CD14-positive monocyte (primary cell): ENCODE data around the gene ACVRL1. TPM values are rescaled to one million over a fixed set of nuclear protein-coding genes. Genes with fewer than 3 reads are reported as not detected.
"Not testable (repeated sequence)": the region's sequence is repeated elsewhere in the genome, so short reads cannot be mapped to it uniquely, and the experiment has no call there.

Experiments
- DNase-seq, 3 donors: peaks; one replicate each; pipeline ENCODE4 v3.0.0-alpha.2; 2011 to 2022
- H2AFZ ChIP-seq: 2 replicates; pipeline ENCODE4 v1.6.0; 2012; ENCODE audit warnings: mild to moderate bottlenecking, low read depth, low read length, inconsistent platforms; ENCODE audit not compliant: insufficient read depth, poor library complexity, severe bottlenecking
- H3K27ac ChIP-seq, 2 donors: 1 replicate in 1 of 2; 2 replicates in 1 of 2; pipeline ENCODE4 v1.5.1; 2012 to 2013; ENCODE audit warnings: low read length in 2 of 2, control low read depth in 1 of 2, inconsistent platforms in 1 of 2, low read depth in 1 of 2, mild to moderate bottlenecking in 1 of 2
- H3K27me3 ChIP-seq, 2 donors: one replicate each; pipeline versions ENCODE4 v1.6.0 to v1.6.1; 2011 to 2013; ENCODE audit warnings: low read length in 2 of 2; ENCODE audit not compliant: control insufficient read depth in 2 of 2, insufficient read depth in 2 of 2
- H3K36me3 ChIP-seq, 2 donors: replicated peaks in 1 of 2; 1 replicate in 1 of 2; 2 replicates in 1 of 2; pipeline versions ENCODE4 v1.5.1 to v1.6.1; 2012 to 2013; ENCODE audit warnings: low read length in 2 of 2, control low read depth in 1 of 2, inconsistent platforms in 1 of 2, mild to moderate bottlenecking in 1 of 2; ENCODE audit not compliant: insufficient read depth in 2 of 2, control insufficient read depth in 1 of 2
- H3K4me1 ChIP-seq, 2 donors: 1 replicate in 1 of 2; 2 replicates in 1 of 2; pipeline versions ENCODE4 v1.5.1 to v1.6.1; 2012 to 2013; ENCODE audit warnings: low read length in 2 of 2, control low read depth in 1 of 2, inconsistent platforms in 1 of 2, mild to moderate bottlenecking in 1 of 2, moderate library complexity in 1 of 2; ENCODE audit not compliant: insufficient read depth in 2 of 2, control insufficient read depth in 1 of 2
- H3K4me2 ChIP-seq: replicated peaks from 2 replicates; pipeline ENCODE3; 2012; ENCODE audit warnings: low read length, moderate library complexity, mild to moderate bottlenecking; ENCODE audit not compliant: poor library complexity, severe bottlenecking; ENCODE audit errors: extremely low read depth
- H3K4me3 ChIP-seq, 3 experiments: fragments of 200-600 bp in 1 of 3; sonication (generic) in 1 of 3; replicated peaks in 1 of 3; 1 replicate in 2 of 3; 2 replicates in 1 of 3; pipeline ENCODE4 v1.5.1; 2011 to 2013; ENCODE audit warnings: low read length in 3 of 3, mild to moderate bottlenecking in 3 of 3, control low read depth in 2 of 3, low read depth in 2 of 3, inconsistent platforms in 1 of 3, moderate library complexity in 1 of 3
- H3K79me2 ChIP-seq: 2 replicates; pipeline ENCODE4 v1.6.0; 2012; ENCODE audit warnings: mild to moderate bottlenecking, control low read depth, inconsistent platforms, low read length, moderate library complexity; ENCODE audit not compliant: insufficient read depth
- H3K9ac ChIP-seq: 2 replicates; pipeline ENCODE4 v1.6.0; 2017; ENCODE audit warnings: low read length, mild to moderate bottlenecking; ENCODE audit not compliant: insufficient read depth, poor library complexity, severe bottlenecking
- H3K9me3 ChIP-seq, 2 donors: replicated peaks in 1 of 2; 1 replicate in 1 of 2; 2 replicates in 1 of 2; pipeline versions ENCODE4 v1.5.1 to v1.6.1; 2012 to 2013; ENCODE audit warnings: low read length in 2 of 2, control low read depth in 1 of 2; ENCODE audit not compliant: control insufficient read depth in 1 of 2, insufficient read depth in 1 of 2
- H4K20me1 ChIP-seq: 2 replicates; pipeline ENCODE4 v1.6.0; 2012; ENCODE audit warnings: mild to moderate bottlenecking, low read length, control low read depth, moderate library complexity; ENCODE audit not compliant: insufficient read depth
- H3K27ac Mint-ChIP-seq, 7 donors: one replicate each; pipeline ENCODE4 v1.8.0; 2020; ENCODE audit warnings: mild to moderate bottlenecking in 7 of 7, mixed read lengths in 7 of 7, moderate library complexity in 6 of 7, inconsistent platforms in 2 of 7
- H3K27me3 Mint-ChIP-seq, 3 donors: one replicate each; pipeline ENCODE4 v1.8.0; 2021 to 2022; ENCODE audit warnings: low read depth in 3 of 3, mild to moderate bottlenecking in 3 of 3, mixed read lengths in 3 of 3, moderate library complexity in 3 of 3, inconsistent platforms in 1 of 3
- H3K36me3 Mint-ChIP-seq, 2 donors: one replicate each; pipeline ENCODE4 v1.8.0; 2020; ENCODE audit warnings: mixed read lengths in 2 of 2, inconsistent platforms in 1 of 2, mild to moderate bottlenecking in 1 of 2
- H3K4me1 Mint-ChIP-seq: one replicate; pipeline ENCODE4 v1.8.0; 2020; ENCODE audit warnings: mild to moderate bottlenecking, mixed read lengths
- H3K4me3 Mint-ChIP-seq, 2 donors: one replicate each; pipeline ENCODE4 v1.8.0; 2020; ENCODE audit warnings: mild to moderate bottlenecking in 2 of 2, mixed read lengths in 2 of 2, moderate library complexity in 1 of 2
- H3K9me3 Mint-ChIP-seq, 7 donors: one replicate each; pipeline ENCODE4 v1.8.0; 2020 to 2022; ENCODE audit warnings: mixed read lengths in 7 of 7, mild to moderate bottlenecking in 6 of 7, moderate library complexity in 6 of 7, inconsistent platforms in 2 of 7
- CTCF ChIP-seq: fragments of 200-600 bp; IDR thresholded peaks from one replicate; pipeline ENCODE4 v1.8.0; 2022; ENCODE audit warnings: antibody characterized with exemption, mild to moderate bottlenecking
- WGBS: methylation state at CpG from one replicate; pipeline ENCODE4 v1.1.5; 2013; ENCODE audit warnings: missing lambda C conversion rate; ENCODE audit not compliant: insufficient coverage; 5-methylcytosine and 5-hydroxymethylcytosine counted together
- intact Hi-C, 2 donors: fragments of 100-400 bp; cut with micrococcal nuclease; formaldehyde crosslinking; loops; one replicate each; pipeline versions ENCODE4 v1.15.0 to v1.15.1; 2023
- polyA plus RNA-seq, 3 donors: library from polyadenylated mRNA; depleted of rRNA in 1 of 3; unstranded in 2 of 3; stranded (reverse) in 1 of 3; fragments of 300-500 nt in 2 of 3; fragments of >200 nt in 1 of 3; fragmentation: Illumina TruSeq in 2 of 3; gene quantifications; 1 replicate in 2 of 3; 2 replicates in 1 of 3; pipeline ENCODE4 v1.2.3, GENCODE V29; 2012 to 2021

Gene ACVRL1
- polyA plus RNA-seq, 3 donors = 1.5 to 3.6 (median 2.0) TPM

DNA sequence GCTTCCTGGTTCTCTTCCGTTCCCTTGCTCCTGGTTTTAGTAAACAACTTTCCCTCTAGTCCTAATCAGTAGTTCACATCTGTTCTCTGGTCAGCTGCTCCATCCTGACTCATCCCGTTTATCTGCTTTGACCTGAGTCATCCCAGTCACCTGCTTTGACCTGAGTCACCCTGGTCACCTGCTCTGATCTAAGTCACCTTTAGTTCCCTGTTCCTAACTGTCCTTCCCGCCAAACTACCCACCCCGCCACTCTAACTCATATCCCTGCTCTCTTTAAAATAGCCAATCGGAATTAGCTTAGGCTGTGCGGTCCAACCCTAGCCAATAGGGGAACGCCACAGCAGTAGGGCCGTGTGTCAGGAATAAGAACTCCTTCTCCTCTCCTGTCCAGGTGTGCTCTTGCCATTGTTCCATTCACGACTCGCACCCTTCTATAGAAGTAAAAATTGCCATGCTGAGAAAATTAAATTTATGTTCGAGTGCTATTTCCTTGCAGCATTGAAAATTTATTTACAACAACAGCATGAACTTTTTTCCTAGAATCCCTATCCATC lies 22.6 kb upstream of the ACVRL1 start:
- H3K27ac ChIP-seq = peak overlapping the region in 1 of 2 donors; percentile 59
- Mint-ChIP-seq H3K4me3 (no peak overlapping the region), H3K36me3 (peaks cover 0 to 3% of the 10 kb centered on the region in 2 donors), H3K9me3 (peaks cover 0 to 6% (median 3%) of the 10 kb centered on the region in 7 donors), H3K27me3 (peaks cover 0 to 4% (median 2%) of the 10 kb centered on the region in 3 donors), H3K4me1 (peaks cover 64% of the 10 kb centered on the region), H3K27ac (peak overlapping the region; percentile 89 to 94 (median 91))
- H3K4me2 ChIP-seq = no peak overlapping the region
- H3K27me3 ChIP-seq = no peaks in the 10 kb centered on the region
- no peak overlapping the region for H3K9ac ChIP-seq
- H3K9me3 ChIP-seq = no peaks in the 10 kb centered on the region
- no peak for TF ChIP-seq CTCF
- H3K4me1 ChIP-seq = peaks cover 55 to 63% of the 10 kb centered on the region in 2 donors
- intact Hi-C loops = loop anchor here in 1 of 2 donors (5.0 to 10.0 kb wide), 2 partner anchors 38 to 310 kb away; partner anchors contain the start of gene KRT80
- no peaks in the 10 kb centered on the region for H3K79me2 ChIP-seq
- peak in 2 of 3 donors; percentile 33 to 84 for DNase-seq
- WGBS = 84% methylated on average over 6 of the region's 11 CpGs
- H2AFZ ChIP-seq = no peak overlapping the region
- H4K20me1 ChIP-seq = no peaks in the 10 kb centered on the region
- H3K4me3 ChIP-seq = no peak overlapping the region
- no peaks in the 10 kb centered on the region for H3K36me3 ChIP-seq

DNA sequence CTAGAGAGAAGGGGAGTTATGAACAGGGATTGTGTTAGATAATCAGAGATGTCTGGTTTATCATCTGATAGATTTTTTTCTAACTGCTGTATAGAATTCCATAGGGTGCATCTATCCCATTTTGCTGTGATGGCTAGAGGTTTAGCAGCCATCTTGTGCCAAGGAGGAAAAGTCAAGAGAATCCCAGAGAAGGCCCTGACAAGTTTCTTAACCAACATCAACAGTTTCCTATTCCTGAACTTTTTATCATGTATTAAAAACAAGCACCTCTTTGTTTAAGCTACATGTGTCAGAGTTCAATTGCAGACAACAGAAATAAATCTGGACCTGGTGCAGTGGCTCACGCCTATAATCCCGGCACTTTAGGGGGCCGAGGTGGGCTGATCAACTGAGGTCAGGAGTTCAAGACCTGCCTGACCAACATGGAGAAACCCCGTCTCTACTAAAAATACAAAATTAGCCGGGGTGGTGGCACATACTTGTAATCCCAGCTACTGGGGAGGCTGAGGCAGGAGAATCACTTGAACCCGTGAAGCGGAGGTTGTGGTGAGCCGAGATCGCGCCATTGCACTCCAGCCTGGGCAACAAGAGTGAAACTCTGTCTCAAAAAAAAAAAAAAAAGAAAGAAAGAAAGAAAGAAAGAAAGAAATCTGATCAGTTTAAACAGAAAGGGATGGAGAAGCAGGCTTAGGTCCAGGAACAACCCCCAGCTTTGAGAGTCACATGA lies 21.8 kb upstream of the ACVRL1 start:
- not testable (repeated sequence) for H3K27me3 Mint-ChIP-seq, H3K9ac ChIP-seq, H4K20me1 ChIP-seq, H3K9me3 Mint-ChIP-seq, H3K36me3 ChIP-seq, DNase-seq, H3K9me3 ChIP-seq, H3K27me3 ChIP-seq, H2AFZ ChIP-seq, H3K36me3 Mint-ChIP-seq, H3K79me2 ChIP-seq
- H3K4me2 ChIP-seq = peak overlapping the region; percentile 64
- intact Hi-C loops = loop anchor here in 1 of 2 donors (2.0 to 10.0 kb wide), 3 partner anchors 37 to 309 kb away; partner anchors contain the start of gene KRT80
- 68% methylated on average over 6 of the region's 10 CpGs for WGBS
- peaks cover 55 to 70% of the 10 kb centered on the region in 2 donors for H3K4me1 ChIP-seq
- Mint-ChIP-seq H3K4me1 (peaks cover 69% of the 10 kb centered on the region), H3K27ac (peak overlapping the region; percentile 89 to 94 (median 91)), H3K4me3 (peak overlapping the region in 1 of 2 donors; percentile 37)
- H3K27ac ChIP-seq = peak overlapping the region; percentile 41 to 59
- H3K4me3 ChIP-seq = peak overlapping the region in 1 of 3 experiments; percentile 5
